Pancreas (tissue), 10 donors: ENCODE results near the gene SPATA19. TPM values are rescaled to one million over a fixed set of nuclear protein-coding genes. Genes with fewer than 3 reads are reported as not detected.

Experiments used
- ATAC-seq, 4 donors: fragments of 200-7000 bp; cut with Tn5 transposase; one replicate each; pipeline versions ENCODE4 v1.8.0 to v1.9.1; 2020; ENCODE audit warnings: mild to moderate bottlenecking in 4 of 4, moderate library complexity in 4 of 4
- DNase-seq, 6 donors: peaks; one replicate each; pipeline ENCODE4 v3.0.0-alpha.2; 2020
- FAIRE-seq: peaks from 2 replicates; lab custom pipeline; 2012; peaks lifted over from hg19 to GRCh38; lab: Jason Lieb, UNC
- H3K27ac ChIP-seq, 4 donors: fragments of 200-600 bp; sonication (generic); 1 replicate in 3 of 4; 2 replicates in 1 of 4; pipeline versions ENCODE4 v1.5.0 to v1.8.0; 2020
- H3K27me3 ChIP-seq, 4 donors: fragments of 200-600 bp; one replicate each; pipeline ENCODE4 v1.8.0; 2021
- H3K36me3 ChIP-seq, 3 donors: fragments of 200-600 bp; sonication (generic) in 1 of 3; one replicate each; pipeline versions ENCODE4 v1.5.0 to v1.8.0; 2020 to 2021
- H3K4me1 ChIP-seq, 3 donors: fragments of 200-600 bp; one replicate each; pipeline ENCODE4 v1.8.0; 2021
- H3K4me3 ChIP-seq, 4 donors: fragments of 200-600 bp; sonication (generic) in 2 of 4; one replicate each; pipeline versions ENCODE4 v1.5.0 to v1.8.0; 2020 to 2021
- H3K9me3 ChIP-seq, 4 donors: fragments of 200-600 bp; one replicate each; pipeline ENCODE4 v1.8.0; 2021
- WGBS, 2 donors: extraction: QIAGEN DNeasy Blood & Tissue Kit; methylation state at CpG; one replicate each; pipeline ENCODE4 v1.1.7; 2013; 5-methylcytosine and 5-hydroxymethylcytosine counted together
- intact Hi-C, 3 donors: fragments of 100-400 bp; cut with DNase I; formaldehyde crosslinking; loops; one replicate each; pipeline versions ENCODE4 v1.11.1 to v1.14.2; 2022
- polyA plus RNA-seq, 2 donors: library from polyadenylated mRNA; stranded (reverse); fragments of 200-250 nt; gene quantifications; one replicate each; pipeline ENCODE4 v1.2.3, GENCODE V29; 2013
- total RNA-seq, 6 donors: library from RNA; stranded (reverse); fragmentation: NEBNext Ultra II Directional in 4 of 6; extraction: Animal tissue kit (Norgen Biotek cat#: 25700) in 4 of 6; gene quantifications; one replicate each; pipeline versions ENCODE4 v1.2.1 to v1.2.4, GENCODE V29; 2021 to 2023
- TF ChIP-seq, protein P1 (sequence below), 4 donors: fragments of 200-600 bp; sonication (generic) in 3 of 4; IDR thresholded peaks; one replicate each; pipeline versions ENCODE4 v1.5.0 to v1.8.0; 2021; ENCODE audit warnings: antibody characterized with exemption in 4 of 4
- donor health status: healthy with polysubstance abuse.
- donor health status: DM: no; HTN: no; CAD: no; lungs with moderate emphysema.
- donor health status: DM: no; HTN: no; CAD: no.
- donor health status: control.
- donor health status: control.
- donor health status: Bipolar disorder and iron deficiency.
- donor health status: DM: yes; HTN: yes; CAD: no.
- donor health status: DM: no; HTN: no; CAD: no.
- donor health status: DM: no; HTN: no; CAD: no.
- donor health status: DM: yes; HTN: yes; CAD: no.

Gene SPATA19
- total and polyA plus RNA-seq, 8 donors: not detected

DNA sequence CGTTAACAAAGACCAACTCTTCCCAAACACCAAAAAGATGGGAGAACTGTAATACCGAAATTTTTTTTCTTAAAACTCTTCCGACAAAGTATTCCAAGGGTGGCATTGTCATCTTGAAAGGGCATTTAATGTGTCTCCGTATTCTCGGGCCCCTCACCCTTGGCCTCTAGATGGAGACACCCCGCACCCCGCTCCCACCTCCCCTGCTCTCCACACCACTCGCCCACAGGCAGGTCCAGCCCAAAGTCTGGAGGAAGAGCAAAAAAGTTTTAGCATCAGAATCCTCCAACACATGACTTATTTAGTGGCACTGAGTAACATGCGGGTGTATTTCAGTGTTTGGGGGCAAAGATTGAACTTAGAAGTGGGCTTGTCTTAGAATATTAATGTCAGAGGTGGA lies 20.7 kb downstream of the SPATA19 start:
- no peaks in the 10 kb centered on the region for H3K4me1 ChIP-seq
- no peak overlapping the region for H3K27ac ChIP-seq
- intact Hi-C loops: no loop called here
- peaks cover 0 to 4% (median 0%) of the 10 kb centered on the region in 4 donors for H3K27me3 ChIP-seq
- DNase-seq: no peak
- no peak for ATAC-seq
- no peak overlapping the region for H3K4me3 ChIP-seq
- no peak for FAIRE-seq
- H3K9me3 ChIP-seq: no peaks in the 10 kb centered on the region
- TF ChIP-seq, protein P1, sequence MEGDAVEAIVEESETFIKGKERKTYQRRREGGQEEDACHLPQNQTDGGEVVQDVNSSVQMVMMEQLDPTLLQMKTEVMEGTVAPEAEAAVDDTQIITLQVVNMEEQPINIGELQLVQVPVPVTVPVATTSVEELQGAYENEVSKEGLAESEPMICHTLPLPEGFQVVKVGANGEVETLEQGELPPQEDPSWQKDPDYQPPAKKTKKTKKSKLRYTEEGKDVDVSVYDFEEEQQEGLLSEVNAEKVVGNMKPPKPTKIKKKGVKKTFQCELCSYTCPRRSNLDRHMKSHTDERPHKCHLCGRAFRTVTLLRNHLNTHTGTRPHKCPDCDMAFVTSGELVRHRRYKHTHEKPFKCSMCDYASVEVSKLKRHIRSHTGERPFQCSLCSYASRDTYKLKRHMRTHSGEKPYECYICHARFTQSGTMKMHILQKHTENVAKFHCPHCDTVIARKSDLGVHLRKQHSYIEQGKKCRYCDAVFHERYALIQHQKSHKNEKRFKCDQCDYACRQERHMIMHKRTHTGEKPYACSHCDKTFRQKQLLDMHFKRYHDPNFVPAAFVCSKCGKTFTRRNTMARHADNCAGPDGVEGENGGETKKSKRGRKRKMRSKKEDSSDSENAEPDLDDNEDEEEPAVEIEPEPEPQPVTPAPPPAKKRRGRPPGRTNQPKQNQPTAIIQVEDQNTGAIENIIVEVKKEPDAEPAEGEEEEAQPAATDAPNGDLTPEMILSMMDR (IDR thresholded peaks at IDR 0.05): no peak
- no peaks in the 10 kb centered on the region for H3K36me3 ChIP-seq
- 43 to 47% methylated on average over 9 of the region's 9 CpGs for WGBS, 2 donors

DNA sequence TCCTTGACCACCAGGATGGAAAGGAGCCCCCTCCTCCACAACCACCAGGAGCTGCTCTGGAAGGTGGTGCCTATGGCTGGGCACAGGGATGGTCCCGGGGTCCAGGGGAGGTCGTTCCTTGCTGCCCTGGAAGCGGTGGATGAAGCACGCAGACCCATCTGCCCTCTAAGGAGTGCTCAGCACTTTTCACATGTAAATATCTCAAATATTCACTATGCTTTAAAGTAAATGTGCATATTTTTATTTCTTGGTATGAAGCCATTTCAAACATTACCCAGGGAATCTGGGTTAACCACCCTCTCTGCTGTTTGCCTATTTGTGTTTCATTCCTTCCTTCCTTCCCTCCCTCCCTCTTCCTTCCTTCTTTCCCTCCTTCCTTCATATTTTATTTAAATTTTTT lies 21.7 kb downstream of the SPATA19 start:
- 78 to 80% methylated on average over 4 of the region's 4 CpGs for WGBS, 2 donors
- Histone ChIP-seq H3K4me3 (no peak overlapping the region), H3K9me3 (no peaks in the 10 kb centered on the region), H3K36me3 (no peaks in the 10 kb centered on the region), H3K27me3 (peaks cover 0 to 4% (median 0%) of the 10 kb centered on the region in 4 donors), H3K4me1 (no peaks in the 10 kb centered on the region), H3K27ac (no peak overlapping the region)
- intact Hi-C loops: no loop called here
- FAIRE-seq: no peak
- no peak for DNase-seq
- TF ChIP-seq, protein P1 (IDR thresholded peaks at IDR 0.05): no peak
- no peak for ATAC-seq

DNA sequence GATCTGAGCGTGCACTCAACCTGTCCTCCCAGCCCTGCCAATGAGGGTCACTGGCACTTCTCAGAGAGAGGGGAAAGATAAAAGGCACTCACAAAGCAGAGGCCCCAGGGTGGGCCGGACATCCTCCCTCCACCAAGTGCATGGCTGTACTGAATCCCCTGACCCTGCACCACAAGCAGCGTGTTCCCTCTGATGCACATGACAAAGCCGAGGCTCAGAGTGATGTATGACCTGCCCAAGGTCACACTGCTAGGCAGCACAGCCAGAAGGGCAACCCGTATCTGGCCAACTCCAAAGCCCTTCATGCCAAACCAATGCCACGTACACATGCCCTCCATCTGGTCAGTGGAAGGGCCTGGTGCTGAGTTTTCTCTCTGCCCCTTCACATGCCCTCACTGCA lies 22.1 kb downstream of the SPATA19 start:
- TF ChIP-seq, protein P1 (IDR thresholded peaks at IDR 0.05): no peak
- Histone ChIP-seq H3K9me3 (no peaks in the 10 kb centered on the region), H3K36me3 (no peaks in the 10 kb centered on the region), H3K4me1 (no peaks in the 10 kb centered on the region), H3K4me3 (no peak overlapping the region), H3K27me3 (peaks cover 0 to 4% (median 0%) of the 10 kb centered on the region in 4 donors), H3K27ac (no peak overlapping the region)
- no peak for DNase-seq
- 42 to 53% methylated on average over 6 of the region's 6 CpGs for WGBS, 2 donors
- no peak for FAIRE-seq
- intact Hi-C loops: no loop called here
- ATAC-seq: no peak

DNA sequence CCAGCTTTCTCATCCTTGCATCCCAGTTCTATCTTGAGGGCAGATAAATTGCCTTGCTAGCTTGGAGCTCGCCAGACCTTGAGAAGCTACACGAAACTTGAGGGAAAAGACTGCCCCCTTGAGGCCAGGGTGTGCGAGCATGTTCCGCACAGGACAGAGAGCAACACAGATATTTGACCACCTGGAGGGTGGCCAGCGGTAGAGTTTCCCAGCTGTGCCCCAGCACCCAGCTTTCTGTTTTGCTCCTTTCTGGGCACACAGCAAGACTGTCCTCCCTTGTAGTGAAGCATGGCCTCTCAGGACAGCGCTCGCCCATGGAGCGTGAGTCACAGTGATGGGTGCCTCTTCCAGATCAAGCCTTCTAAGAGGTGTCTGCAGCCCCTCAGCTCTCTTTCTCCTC lies 23.5 kb downstream of the SPATA19 start:
- ATAC-seq: peak in 3 of 4 donors; percentile 73 to 87 (median 84)
- H3K27ac ChIP-seq: no peak overlapping the region
- 23% methylated on average over 8 of the region's 8 CpGs for WGBS, 2 donors
- TF ChIP-seq, protein P1 (IDR thresholded peaks at IDR 0.05): peak; percentile 33 to 55 (median 53)
- no peaks in the 10 kb centered on the region for H3K36me3 ChIP-seq
- DNase-seq: peak in 5 of 6 donors; percentile 40 to 67 (median 57)
- intact Hi-C loops: no loop called here
- H3K9me3 ChIP-seq: no peaks in the 10 kb centered on the region
- H3K27me3 ChIP-seq: peaks cover 0 to 1% (median 0%) of the 10 kb centered on the region in 4 donors
- H3K4me3 ChIP-seq: no peak overlapping the region
- no peak for FAIRE-seq
- no peaks in the 10 kb centered on the region for H3K4me1 ChIP-seq

DNA sequence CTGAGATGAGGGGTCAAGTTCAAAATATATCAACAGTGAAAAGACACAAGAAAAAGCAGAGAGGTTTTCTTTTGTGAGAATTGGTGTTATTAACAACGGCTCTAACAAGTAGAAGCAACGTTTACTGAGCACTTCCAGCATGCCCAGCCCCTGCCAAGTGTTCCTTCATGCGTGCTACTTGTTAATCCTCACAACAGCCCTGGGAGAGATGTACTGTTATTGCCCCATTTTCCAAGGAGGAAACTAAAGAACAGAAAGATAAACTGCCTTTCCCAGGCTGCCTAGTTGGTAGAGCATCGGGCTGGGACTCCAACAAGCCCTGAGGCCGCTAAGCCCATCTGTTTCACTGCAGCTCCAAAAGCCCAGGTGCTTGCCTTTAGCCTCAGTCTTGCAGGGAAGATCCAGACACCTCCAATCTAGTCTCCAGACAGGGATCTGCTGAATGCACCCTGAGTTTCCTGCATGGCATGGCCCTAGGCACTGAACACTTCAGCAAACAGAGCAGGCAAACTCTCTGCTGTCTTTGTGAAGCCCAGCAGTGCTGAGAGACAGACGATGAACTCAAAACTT lies 25.5 kb downstream of the SPATA19 start:
- ATAC-seq: no peak
- Histone ChIP-seq H3K9me3 (no peaks in the 10 kb centered on the region), H3K36me3 (no peaks in the 10 kb centered on the region), H3K4me3 (no peak overlapping the region), H3K27ac (no peak overlapping the region), H3K4me1 (no peaks in the 10 kb centered on the region), H3K27me3 (no peaks in the 10 kb centered on the region)
- FAIRE-seq: no peak
- WGBS, 2 donors: 43 to 45% methylated on average over 6 of the region's 6 CpGs
- intact Hi-C loops: no loop called here
- DNase-seq: no peak
- TF ChIP-seq, protein P1 (IDR thresholded peaks at IDR 0.05): no peak
